GM23248 (cell line): ENCODE measurements around the gene RPL13A. TPM values are rescaled to one million over a fixed set of nuclear protein-coding genes. Genes with fewer than 3 reads are reported as not detected.

Experiments
- DNase-seq: peaks from one replicate; pipeline ENCODE4 v3.0.0-alpha.2; 2015
- H2AFZ ChIP-seq: fragments of 200-600 bp; sonication (generic); 2 replicates; pipeline ENCODE4 v1.6.1; 2016; ENCODE audit warnings: antibody characterized with exemption
- H3F3A ChIP-seq: fragments of 200-600 bp; sonication (generic); 2 replicates; pipeline ENCODE4 v1.6.1; 2016; ENCODE audit warnings: mild to moderate bottlenecking, antibody characterized with exemption, mixed run types; ENCODE audit not compliant: insufficient read depth
- H3K27ac ChIP-seq: fragments of 200-600 bp; sonication (generic); 2 replicates; pipeline ENCODE4 v1.5.1; 2016; ENCODE audit warnings: mild to moderate bottlenecking
- H3K27me3 ChIP-seq: fragments of 200-600 bp; sonication (generic); replicated peaks from 2 replicates; pipeline ENCODE4 v1.6.1; 2016; ENCODE audit warnings: mild to moderate bottlenecking; ENCODE audit not compliant: insufficient read depth
- H3K36me3 ChIP-seq: fragments of 200-600 bp; sonication (generic); 2 replicates; pipeline ENCODE4 v1.6.1; 2016; ENCODE audit warnings: low read depth, mild to moderate bottlenecking
- H3K4me1 ChIP-seq: fragments of 200-600 bp; sonication (generic); 2 replicates; pipeline ENCODE4 v1.6.1; 2016; ENCODE audit warnings: mild to moderate bottlenecking; ENCODE audit not compliant: insufficient read depth
- H3K4me2 ChIP-seq: fragments of 200-600 bp; sonication (generic); one replicate; pipeline ENCODE4 v1.6.1; 2016; ENCODE audit warnings: mild to moderate bottlenecking; ENCODE audit not compliant: unreplicated experiment
- H3K4me3 ChIP-seq: fragments of 200-600 bp; sonication (generic); 2 replicates; pipeline ENCODE4 v1.5.1; 2016; ENCODE audit warnings: mild to moderate bottlenecking
- H3K79me2 ChIP-seq: fragments of 200-600 bp; sonication (generic); 2 replicates; pipeline ENCODE4 v1.6.1; 2016; ENCODE audit warnings: mild to moderate bottlenecking; ENCODE audit not compliant: insufficient read depth
- H3K9ac ChIP-seq: fragments of 200-600 bp; sonication (generic); 2 replicates; pipeline ENCODE4 v1.6.1; 2016; ENCODE audit warnings: mild to moderate bottlenecking
- H3K9me2 ChIP-seq: fragments of 200-600 bp; sonication (generic); 2 replicates; pipeline ENCODE4 v1.6.1; 2016; ENCODE audit warnings: mixed run types, mild to moderate bottlenecking, moderate library complexity; ENCODE audit not compliant: insufficient read depth
- H3K9me3 ChIP-seq: fragments of 200-600 bp; sonication (generic); one replicate; pipeline ENCODE4 v1.6.1; 2017; ENCODE audit warnings: low read depth
- H4K20me1 ChIP-seq: fragments of 200-600 bp; sonication (generic); 2 replicates; pipeline ENCODE4 v1.6.0; 2016; ENCODE audit not compliant: insufficient read depth
- EZH2 ChIP-seq: fragments of 200-600 bp; sonication (generic); IDR thresholded peaks from 2 replicates; pipeline ENCODE4 v1.6.1; 2018; ENCODE audit warnings: antibody characterized with exemption, mild to moderate bottlenecking; ENCODE audit not compliant: insufficient read depth, poor library complexity, severe bottlenecking
- EZH2phosphoT487 ChIP-seq: fragments of 200-600 bp; sonication (generic); IDR thresholded peaks from 2 replicates; pipeline ENCODE4 v1.6.1; 2018; ENCODE audit warnings: antibody characterized with exemption, moderate library complexity, mild to moderate bottlenecking, low read depth; ENCODE audit not compliant: insufficient read depth
- WGBS, 2 experiments: methylation state at CpG; one replicate each; pipeline ENCODE4 v1.1.6; 2015 to 2017; ENCODE audit warnings: low lambda C conversion rate in 2 of 2, low coverage in 1 of 2; ENCODE audit errors: missing lambda C conversion rate in 2 of 2; 5-methylcytosine and 5-hydroxymethylcytosine counted together
- in situ Hi-C: fragments of 300-500 bp; cut with MboI; formaldehyde crosslinking; loops from 2 replicates; pipeline ENCODE4 v1.15.0; 2020
- polyA plus RNA-seq: library from polyadenylated mRNA; unstranded; fragments of >200 nt; fragmentation: Nextera tagmentation; extraction: Ambion mirVana; gene quantifications from 2 replicates; pipeline ENCODE4 v1.2.1, GENCODE V29; 2016
- total RNA-seq: library from RNA; depleted of rRNA; stranded (reverse); fragments of >200 nt; shearing (Covaris generic); gene quantifications from 2 replicates; pipeline ENCODE4 v1.2.3, GENCODE V29; 2014

Gene RPL13A
- total and polyA plus RNA-seq, 2 experiments from 2014 or later: 893 to 2,272 TPM

- TF ChIP-seq EZH2: no peak
- no peak for TF ChIP-seq EZH2phosphoT487
- in situ Hi-C loops: no loop called here
- no peak overlapping the region for H2AFZ ChIP-seq
- no peak overlapping the region for H3K4me3 ChIP-seq
- H3K4me1 ChIP-seq: peaks cover 12% of the 10 kb centered on the region
- peak overlapping the region; percentile 38 for H3K27ac ChIP-seq
- peaks cover 56% of the 10 kb centered on the region for H3K79me2 ChIP-seq
- H3F3A ChIP-seq: peaks cover 68% of the 10 kb centered on the region
- 63 to 68% methylated on average over 12 of the region's 12 CpGs for WGBS, 2 experiments
- DNase-seq: peak; percentile 37
- H3K4me2 ChIP-seq: no peak overlapping the region
- no peaks in the 10 kb centered on the region for H3K9me2 ChIP-seq
- H3K36me3 ChIP-seq: peaks cover 48% of the 10 kb centered on the region
- no peaks in the 10 kb centered on the region for H3K27me3 ChIP-seq
- no peaks in the 10 kb centered on the region for H3K9me3 ChIP-seq
- H4K20me1 ChIP-seq: peaks cover 16% of the 10 kb centered on the region; the same call in 1 of the 2 replicates
- H3K9ac ChIP-seq: 0 out of 2 replicates have a peak overlapping the region, but pooled peaks have one; percentile 2
These were observed 5.4 kb downstream of the RPL13A start for GRCh38 chr19:49492573-49493405.

GRCh38 chr19:49496574-49497008 is 9.2 kb downstream of the RPL13A start:
- in situ Hi-C loops: no loop called here

GRCh38 chr19:49497047-49497788 is 9.8 kb downstream of the RPL13A start:
- DNase-seq: peak; percentile 89
- Histone ChIP-seq H3F3A (peaks cover 51% of the 10 kb centered on the region), H2AFZ (peak overlapping the region; percentile 81; the same call in 1 of the 2 replicates), H3K4me3 (peak overlapping the region; percentile 91), H3K36me3 (peaks cover 30% of the 10 kb centered on the region), H3K9me3 (no peaks in the 10 kb centered on the region), H3K27me3 (no peaks in the 10 kb centered on the region), H3K9me2 (no peaks in the 10 kb centered on the region), H3K4me2 (peak overlapping the region; percentile 96), H3K9ac (peak overlapping the region; percentile 96), H3K4me1 (peaks cover 17% of the 10 kb centered on the region), H3K79me2 (peaks cover 29% of the 10 kb centered on the region), H3K27ac (peak overlapping the region; percentile 80), H4K20me1 (0 out of 2 replicates have a peak, but pooled peaks cover 9% of the 10 kb centered on the region)
- in situ Hi-C loops: no loop called here
- WGBS, 2 experiments: 19 to 22% methylated on average over 22 of the region's 22 CpGs
- no peak for TF ChIP-seq EZH2
- TF ChIP-seq EZH2phosphoT487: no peak

More at GRCh38 chr19:49496574-49497008, 9.2 kb downstream of the RPL13A start:
- Histone ChIP-seq H3K9ac (peak overlapping the region; percentile 96), H3K36me3 (peaks cover 36% of the 10 kb centered on the region), H3K9me3 (no peaks in the 10 kb centered on the region), H3K9me2 (no peaks in the 10 kb centered on the region), H3K27ac (peak overlapping the region; percentile 80), H4K20me1 (0 out of 2 replicates have a peak, but pooled peaks cover 9% of the 10 kb centered on the region), H3K4me3 (peak overlapping the region; percentile 91), H3K27me3 (no peaks in the 10 kb centered on the region), H2AFZ (peak overlapping the region; percentile 81), H3F3A (peaks cover 51% of the 10 kb centered on the region), H3K4me2 (peak overlapping the region; percentile 96), H3K79me2 (peaks cover 32% of the 10 kb centered on the region), H3K4me1 (peaks cover 17% of the 10 kb centered on the region)
- DNase-seq: peak; percentile 19
- WGBS, 2 experiments: 0 to 2% methylated on average over 11 of the region's 11 CpGs
- TF ChIP-seq EZH2 (no peak), EZH2phosphoT487 (no peak)

- Histone ChIP-seq H3K9me2 (no peaks in the 10 kb centered on the region), H3K9ac (peak overlapping the region; percentile 96), H3K4me3 (peak overlapping the region; percentile 91), H4K20me1 (0 out of 2 replicates have a peak, but pooled peaks cover 9% of the 10 kb centered on the region), H3K4me2 (peak overlapping the region; percentile 96), H3K4me1 (peaks cover 17% of the 10 kb centered on the region), H3K27me3 (no peaks in the 10 kb centered on the region), H3K36me3 (peaks cover 25% of the 10 kb centered on the region), H3K27ac (no peak overlapping the region), H3K9me3 (no peaks in the 10 kb centered on the region), H3F3A (peaks cover 51% of the 10 kb centered on the region), H3K79me2 (peaks cover 29% of the 10 kb centered on the region), H2AFZ (no peak overlapping the region)
- in situ Hi-C loops: no loop called here
- no peak for TF ChIP-seq EZH2phosphoT487
- 94 to 95% methylated on average over 12 of the region's 12 CpGs for WGBS, 2 experiments
- no peak for DNase-seq
These were observed 10.3 kb downstream of the RPL13A start for GRCh38 chr19:49497789-49498103.
